Upper lobe of right lung (tissue), 1 donor: ENCODE data around the gene CLCN4. TPM values are rescaled to one million over a fixed set of nuclear protein-coding genes. Genes with fewer than 3 reads are reported as not detected.
A peak's percentile ranks its signal among the peaks of the same experiment; 100 is the strongest.

ENCODE experiments used
- ATAC-seq: fragments of 200-7000 bp; cut with Tn5 transposase; one replicate; pipeline ENCODE4 v1.9.1; 2020; ENCODE audit warnings: mild to moderate bottlenecking, moderate library complexity
- DNase-seq: peaks from one replicate; pipeline ENCODE4 v3.0.0-alpha.2; 2020
- H3K27ac ChIP-seq: fragments of 200-600 bp; one replicate; pipeline ENCODE4 v1.8.0; 2022
- H3K27me3 ChIP-seq: fragments of 200-600 bp; one replicate; pipeline ENCODE4 v1.8.0; 2022; ENCODE audit warnings: mild to moderate bottlenecking
- H3K36me3 ChIP-seq: fragments of 200-600 bp; one replicate; pipeline ENCODE4 v1.8.0; 2022
- H3K4me1 ChIP-seq: fragments of 200-600 bp; one replicate; pipeline ENCODE4 v1.8.0; 2022
- H3K4me3 ChIP-seq: fragments of 200-600 bp; one replicate; pipeline ENCODE4 v1.8.0; 2022; ENCODE audit warnings: mild to moderate bottlenecking
- H3K9me3 ChIP-seq: fragments of 200-600 bp; one replicate; pipeline ENCODE4 v1.8.0; 2022
- intact Hi-C: fragments of 100-400 bp; cut with DNase I; formaldehyde crosslinking; loops from one replicate; pipeline ENCODE4 v1.11.0; 2022
- total RNA-seq: library from RNA; stranded (reverse); fragmentation: NEBNext Ultra II Directional; extraction: Animal tissue kit (Norgen Biotek cat#: 25700); gene quantifications from one replicate; pipeline ENCODE4 v1.2.1, GENCODE V29; 2021
- TF ChIP-seq, protein P1 (sequence below): fragments of 200-600 bp; IDR thresholded peaks from one replicate; pipeline ENCODE4 v1.8.0; 2022; ENCODE audit warnings: antibody characterized with exemption
- donor health status: DM: no; HTN: yes; CAD: no; lungs with severe emphysema.

Gene CLCN4
- total RNA-seq, 1 donor from 2014 or later, result 9.8 TPM

DNA sequence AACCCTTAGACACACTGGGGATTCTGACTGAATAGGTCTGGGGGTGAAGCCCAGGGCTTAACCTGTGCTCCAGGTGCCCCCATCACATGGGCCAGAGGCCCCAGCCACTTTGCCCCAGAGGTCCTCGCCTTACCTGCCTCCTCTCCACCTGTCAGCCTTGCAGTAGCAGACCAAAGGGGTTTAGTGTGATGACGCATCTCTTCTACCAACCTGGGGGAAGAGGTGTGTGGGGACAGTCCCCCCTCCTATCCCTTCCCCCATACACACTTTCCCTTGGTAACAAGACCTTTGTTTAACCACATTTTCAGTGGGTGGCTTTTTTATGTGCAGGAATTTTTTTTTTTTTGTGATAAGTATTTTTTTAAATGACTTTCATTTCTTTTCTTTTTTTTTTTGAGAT, 6.3 kb downstream of the CLCN4 start:
- no peaks in the 10 kb centered on the region for H3K9me3 ChIP-seq
- intact Hi-C loops, result no loop called here
- peaks cover 2% of the 10 kb centered on the region for H3K4me1 ChIP-seq
- TF ChIP-seq, protein P1, sequence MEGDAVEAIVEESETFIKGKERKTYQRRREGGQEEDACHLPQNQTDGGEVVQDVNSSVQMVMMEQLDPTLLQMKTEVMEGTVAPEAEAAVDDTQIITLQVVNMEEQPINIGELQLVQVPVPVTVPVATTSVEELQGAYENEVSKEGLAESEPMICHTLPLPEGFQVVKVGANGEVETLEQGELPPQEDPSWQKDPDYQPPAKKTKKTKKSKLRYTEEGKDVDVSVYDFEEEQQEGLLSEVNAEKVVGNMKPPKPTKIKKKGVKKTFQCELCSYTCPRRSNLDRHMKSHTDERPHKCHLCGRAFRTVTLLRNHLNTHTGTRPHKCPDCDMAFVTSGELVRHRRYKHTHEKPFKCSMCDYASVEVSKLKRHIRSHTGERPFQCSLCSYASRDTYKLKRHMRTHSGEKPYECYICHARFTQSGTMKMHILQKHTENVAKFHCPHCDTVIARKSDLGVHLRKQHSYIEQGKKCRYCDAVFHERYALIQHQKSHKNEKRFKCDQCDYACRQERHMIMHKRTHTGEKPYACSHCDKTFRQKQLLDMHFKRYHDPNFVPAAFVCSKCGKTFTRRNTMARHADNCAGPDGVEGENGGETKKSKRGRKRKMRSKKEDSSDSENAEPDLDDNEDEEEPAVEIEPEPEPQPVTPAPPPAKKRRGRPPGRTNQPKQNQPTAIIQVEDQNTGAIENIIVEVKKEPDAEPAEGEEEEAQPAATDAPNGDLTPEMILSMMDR, result no peak
- no peaks in the 10 kb centered on the region for H3K36me3 ChIP-seq
- no peak overlapping the region for H3K27ac ChIP-seq
- H3K4me3 ChIP-seq, result no peak overlapping the region
- DNase-seq (no peak), ATAC-seq (no peak)
- H3K27me3 ChIP-seq, result no peaks in the 10 kb centered on the region

- no peak for DNase-seq
- no peaks in the 10 kb centered on the region for H3K36me3 ChIP-seq
- no peaks in the 10 kb centered on the region for H3K27me3 ChIP-seq
- intact Hi-C loops, result no loop called here
- no peaks in the 10 kb centered on the region for H3K9me3 ChIP-seq
- no peak overlapping the region for H3K27ac ChIP-seq
- H3K4me3 ChIP-seq, result no peak overlapping the region
- no peaks in the 10 kb centered on the region for H3K4me1 ChIP-seq
- no peak for ATAC-seq
- TF ChIP-seq, protein P1, result no peak
These were observed 8.1 kb downstream of the CLCN4 start for GRCh38 chrX:10164879-10165278.

GRCh38 chrX:10165580-10166247, 8.9 kb downstream of the CLCN4 start:
- Histone ChIP-seq H3K27me3 (no peaks in the 10 kb centered on the region), H3K27ac (no peak overlapping the region), H3K4me3 (no peak overlapping the region), H3K9me3 (no peaks in the 10 kb centered on the region), H3K4me1 (no peaks in the 10 kb centered on the region), H3K36me3 (no peaks in the 10 kb centered on the region)
- TF ChIP-seq, protein P1, result no peak
- DNase-seq, result no peak
- intact Hi-C loops, result no loop called here
- ATAC-seq, result peak; percentile 68

- TF ChIP-seq, protein P1, result no peak
- no peaks in the 10 kb centered on the region for H3K27me3 ChIP-seq
- no peak for ATAC-seq
- H3K4me1 ChIP-seq, result no peaks in the 10 kb centered on the region
- no peaks in the 10 kb centered on the region for H3K36me3 ChIP-seq
- H3K4me3 ChIP-seq, result no peak overlapping the region
- intact Hi-C loops, result no loop called here
- no peak overlapping the region for H3K27ac ChIP-seq
- no peak for DNase-seq
- H3K9me3 ChIP-seq, result no peaks in the 10 kb centered on the region
These were observed 9.5 kb downstream of the CLCN4 start for GRCh38 chrX:10166248-10166716.

GRCh38 chrX:10166731-10167151, 10.0 kb downstream of the CLCN4 start:
- ATAC-seq (peak; percentile 88), DNase-seq (peak; percentile 72)
- H3K9me3 ChIP-seq, result no peaks in the 10 kb centered on the region
- no peak overlapping the region for H3K27ac ChIP-seq
- H3K27me3 ChIP-seq, result no peaks in the 10 kb centered on the region
- intact Hi-C loops, result no loop called here
- TF ChIP-seq, protein P1, result no peak
- no peak overlapping the region for H3K4me3 ChIP-seq
- H3K4me1 ChIP-seq, result no peaks in the 10 kb centered on the region
- no peaks in the 10 kb centered on the region for H3K36me3 ChIP-seq
